Vagina (tissue), 2 donors: ENCODE results near the gene ZMYM3. TPM values are rescaled to one million over a fixed set of nuclear protein-coding genes. Genes with fewer than 3 reads are reported as not detected.

Experiments
- DNase-seq, 2 donors: peaks; one replicate each; pipeline ENCODE4 v3.0.0-alpha.2; 2017; ENCODE audit errors: extremely low spot score in 2 of 2
- H3K27ac ChIP-seq: fragments of 200-600 bp; sonication (generic); one replicate; pipeline ENCODE4 v1.5.1; 2019
- H3K27me3 ChIP-seq: fragments of 200-600 bp; sonication (generic); one replicate; pipeline ENCODE4 v1.5.1; 2019
- H3K36me3 ChIP-seq, 2 donors: fragments of 200-600 bp; sonication (generic); one replicate each; pipeline ENCODE4 v1.5.1; 2017 to 2019
- H3K4me1 ChIP-seq: fragments of 200-600 bp; sonication (generic); one replicate; pipeline ENCODE4 v1.5.1; 2019
- H3K4me3 ChIP-seq, 2 donors: fragments of 200-600 bp; sonication (generic); 1 replicate in 1 of 2; 2 replicates in 1 of 2; pipeline ENCODE4 v1.5.1; 2016 to 2019
- H3K9me3 ChIP-seq: fragments of 200-600 bp; sonication (generic); one replicate; pipeline ENCODE4 v1.5.1; 2019
- CTCF ChIP-seq, 3 experiments: fragments of 450-650 bp in 2 of 3; fragments of 200-600 bp in 1 of 3; sonication (generic) in 1 of 3; IDR thresholded peaks; one replicate each; pipeline ENCODE4 v1.5.1; 2017 to 2019; ENCODE audit warnings: antibody characterized with exemption in 3 of 3, mild to moderate bottlenecking in 2 of 3, moderate library complexity in 2 of 3
- POLR2A ChIP-seq, 2 donors: fragments of 450-650 bp; IDR thresholded peaks; one replicate each; pipeline ENCODE4 v1.6.1; 2017; ENCODE audit warnings: antibody characterized with exemption in 2 of 2, mild to moderate bottlenecking in 2 of 2, moderate library complexity in 2 of 2
- POLR2AphosphoS5 ChIP-seq, 2 donors: sonication (generic); formaldehyde crosslinking; IDR thresholded peaks; one replicate each; pipeline ENCODE4 v1.9.0; 2017; ENCODE audit warnings: antibody characterized with exemption in 2 of 2, mild to moderate bottlenecking in 2 of 2, low read depth in 1 of 2; ENCODE audit not compliant: insufficient read depth in 1 of 2
- intact Hi-C: fragments of 100-400 bp; cut with DNase I; formaldehyde crosslinking; loops from one replicate; pipeline ENCODE4 v1.15.1; 2023
- total RNA-seq: library from RNA; depleted of rRNA; stranded (reverse); fragments of >200 nt; gene quantifications from one replicate; pipeline ENCODE4 v1.2.3, GENCODE V29; 2016

Gene ZMYM3
- total RNA-seq, 1 donor from 2014 or later: 27.0 TPM

- no peak for TF ChIP-seq POLR2AphosphoS5 (IDR thresholded peaks at IDR 0.05; ENCODE audit: insufficient read depth in 1 of 2, low read depth in 1 of 2)
- TF ChIP-seq CTCF (IDR thresholded peaks at IDR 0.05): no peak
- peaks cover 16% of the 10 kb centered on the region for H3K4me1 ChIP-seq
- DNase-seq: no peak
- no peak overlapping the region for H3K4me3 ChIP-seq
- peak overlapping the region; percentile 84 for H3K27ac ChIP-seq
- no peaks in the 10 kb centered on the region for H3K9me3 ChIP-seq
- no peaks in the 10 kb centered on the region for H3K36me3 ChIP-seq
- H3K27me3 ChIP-seq: no peaks in the 10 kb centered on the region
- intact Hi-C loops: no loop called here
Observed at GRCh38 chrX:71256051-71256450, 2.1 kb upstream of the ZMYM3 start.

GRCh38 chrX:71253253-71254091 is 468 bp downstream of the ZMYM3 start:
- Histone ChIP-seq H3K4me3 (peak overlapping the region; percentile 56 to 65), H3K27ac (peak overlapping the region; percentile 84), H3K4me1 (peaks cover 16% of the 10 kb centered on the region), H3K27me3 (no peaks in the 10 kb centered on the region), H3K9me3 (no peaks in the 10 kb centered on the region), H3K36me3 (peaks cover 0 to 9% of the 10 kb centered on the region in 2 donors)
- no peak for DNase-seq
- TF ChIP-seq POLR2AphosphoS5 (IDR thresholded peaks at IDR 0.05; ENCODE audit: insufficient read depth in 1 of 2, low read depth in 1 of 2) (no peak), CTCF (IDR thresholded peaks at IDR 0.05) (no peak), POLR2A (IDR thresholded peaks at IDR 0.05) (no peak)
- intact Hi-C loops: loop anchor here (2.0 kb wide), 1 partner anchor 113 kb away; the partner anchor contains the start of gene TAF1

GRCh38 chrX:71252221-71252620 is 1.7 kb downstream of the ZMYM3 start:
- no peaks in the 10 kb centered on the region for H3K27me3 ChIP-seq
- H3K4me3 ChIP-seq: no peak overlapping the region
- H3K4me1 ChIP-seq: peaks cover 16% of the 10 kb centered on the region
- DNase-seq: no peak
- H3K36me3 ChIP-seq: peaks cover 0 to 12% of the 10 kb centered on the region in 2 donors
- intact Hi-C loops: loop anchor here (2.0 kb wide), 1 partner anchor 115 kb away; the partner anchor contains the start of gene TAF1
- no peak overlapping the region for H3K27ac ChIP-seq
- no peak for TF ChIP-seq POLR2AphosphoS5 (IDR thresholded peaks at IDR 0.05; ENCODE audit: insufficient read depth in 1 of 2, low read depth in 1 of 2)
- TF ChIP-seq CTCF (IDR thresholded peaks at IDR 0.05): no peak
- no peak for TF ChIP-seq POLR2A (IDR thresholded peaks at IDR 0.05)
- H3K9me3 ChIP-seq: no peaks in the 10 kb centered on the region

GRCh38 chrX:71251466-71251973 is 2.4 kb downstream of the ZMYM3 start:
- Histone ChIP-seq H3K4me1 (peaks cover 16% of the 10 kb centered on the region), H3K4me3 (no peak overlapping the region), H3K27me3 (no peaks in the 10 kb centered on the region), H3K9me3 (no peaks in the 10 kb centered on the region), H3K27ac (no peak overlapping the region), H3K36me3 (peaks cover 0 to 17% of the 10 kb centered on the region in 2 donors)
- TF ChIP-seq POLR2A (IDR thresholded peaks at IDR 0.05) (no peak), CTCF (IDR thresholded peaks at IDR 0.05) (no peak), POLR2AphosphoS5 (IDR thresholded peaks at IDR 0.05; ENCODE audit: insufficient read depth in 1 of 2, low read depth in 1 of 2) (no peak)
- intact Hi-C loops: no loop called here
- no peak for DNase-seq

GRCh38 chrX:71250841-71251240 is 3.1 kb downstream of the ZMYM3 start:
- Histone ChIP-seq H3K36me3 (peaks cover 0 to 18% of the 10 kb centered on the region in 2 donors), H3K4me3 (no peak overlapping the region), H3K4me1 (peaks cover 16% of the 10 kb centered on the region), H3K27me3 (no peaks in the 10 kb centered on the region), H3K27ac (no peak overlapping the region), H3K9me3 (no peaks in the 10 kb centered on the region)
- TF ChIP-seq POLR2A (IDR thresholded peaks at IDR 0.05) (no peak), POLR2AphosphoS5 (IDR thresholded peaks at IDR 0.05; ENCODE audit: insufficient read depth in 1 of 2, low read depth in 1 of 2) (no peak), CTCF (IDR thresholded peaks at IDR 0.05) (no peak)
- intact Hi-C loops: no loop called here
- no peak for DNase-seq
